Measurements from ENCODE around the gene ASB9. TPM values are rescaled to one million over a fixed set of nuclear protein-coding genes. Genes with fewer than 3 reads are reported as not detected.

Gene ASB9
- total RNA-seq, 1 donor from 2014 or later = 1.6 TPM

DNA sequence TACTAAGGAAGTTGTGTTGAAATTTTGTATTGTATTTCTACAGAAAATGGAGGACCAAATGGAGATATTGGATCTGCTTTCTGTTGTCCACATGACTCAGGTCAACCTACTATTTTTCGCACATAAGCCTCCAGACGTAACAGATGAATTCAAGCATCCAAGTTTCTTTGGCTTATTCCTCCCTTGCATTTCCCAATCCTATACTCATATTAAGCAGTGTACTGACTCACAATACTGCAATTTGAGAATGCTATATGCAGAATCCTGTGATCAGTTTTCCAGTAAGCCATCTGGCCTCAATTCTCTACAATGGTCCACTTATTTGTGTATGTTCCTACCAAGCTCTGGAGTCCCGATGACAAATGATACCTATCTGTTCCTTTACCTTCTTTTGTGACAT is 75.7 kb downstream of the ASB9 start:
- Mint-ChIP-seq H3K4me1 (ENCODE audit: low read depth) (no peaks in the 10 kb centered on the region), H3K9me3 (ENCODE audit: low read depth) (peaks cover 11% of the 10 kb centered on the region), H3K4me3 (ENCODE audit: low read depth) (no peak overlapping the region), H3K27ac (no peak overlapping the region), H3K36me3 (ENCODE audit: insufficient read depth) (no peaks in the 10 kb centered on the region), H3K27me3 (no peaks in the 10 kb centered on the region)
- TF ChIP-seq CTCF (IDR thresholded peaks at IDR 0.05; ENCODE audit: unreplicated experiment) = no peak
- no peak for DNase-seq (ENCODE audit: low spot score, unreplicated experiment)

Other genes starting within 250 kb of the ASB9 start
- gene ASB11, start 45.6 kb upstream of the ASB9 start, total RNA-seq = not detected in 2 replicates
- gene PIGA, start 65.4 kb upstream of the ASB9 start, total RNA-seq = 22.0 and 22.9 TPM in 2 replicates
- gene VEGFD, start 114.3 kb upstream of the ASB9 start, total RNA-seq = 0.22 and 0.47 TPM in 2 replicates
- gene PIR, start 223.2 kb upstream of the ASB9 start, total RNA-seq = 14.9 and 17.0 TPM in 2 replicates
- not detected in 2 replicates for gene BMX, start 230.7 kb upstream of the ASB9 start, total RNA-seq

All from progenitor cell of endocrine pancreas (in vitro differentiated cells).